Liver (tissue), 9 donors: Measurements from ENCODE around the gene EIF3L. TPM values are rescaled to one million over a fixed set of nuclear protein-coding genes. Genes with fewer than 3 reads are reported as not detected.

Source experiments
- DNase-seq: peaks from one replicate; pipeline ENCODE4 v3.0.0-alpha.2; 2017; ENCODE audit warnings: low spot score
- H3K27ac ChIP-seq, 2 donors: one replicate each; pipeline ENCODE4 v1.7.0; 2013; ENCODE audit warnings: inconsistent platforms in 2 of 2, low read length in 2 of 2, control low read depth in 1 of 2, low read depth in 1 of 2, mild to moderate bottlenecking in 1 of 2
- H3K27me3 ChIP-seq, 4 donors: one replicate each; pipeline versions ENCODE4 v1.6.1 to v1.7.0; 2013; ENCODE audit warnings: low read length in 3 of 4, inconsistent platforms in 1 of 4, mild to moderate bottlenecking in 1 of 4, moderate library complexity in 1 of 4; ENCODE audit not compliant: control insufficient read depth in 4 of 4, insufficient read depth in 4 of 4
- H3K36me3 ChIP-seq, 4 donors: one replicate each; pipeline versions ENCODE4 v1.6.1 to v1.7.0; 2013; ENCODE audit warnings: low read length in 3 of 4, mild to moderate bottlenecking in 3 of 4, low read depth in 1 of 4, moderate library complexity in 1 of 4; ENCODE audit not compliant: control insufficient read depth in 4 of 4, insufficient read depth in 3 of 4
- H3K4me1 ChIP-seq, 4 donors: one replicate each; pipeline versions ENCODE4 v1.6.1 to v1.7.0; 2013; ENCODE audit warnings: low read length in 3 of 4, mild to moderate bottlenecking in 3 of 4, moderate library complexity in 1 of 4; ENCODE audit not compliant: control insufficient read depth in 4 of 4, insufficient read depth in 4 of 4
- H3K4me3 ChIP-seq, 3 donors: one replicate each; pipeline versions ENCODE4 v1.6.1 to v1.7.0; 2013; ENCODE audit warnings: low read length in 3 of 3, control low read depth in 1 of 3, low read depth in 1 of 3, mild to moderate bottlenecking in 1 of 3
- H3K9ac ChIP-seq, 2 donors: one replicate each; pipeline ENCODE4 v1.7.0; 2013; ENCODE audit warnings: low read length in 2 of 2, mild to moderate bottlenecking in 2 of 2, moderate library complexity in 2 of 2, control low read depth in 1 of 2, low read depth in 1 of 2
- H3K9me3 ChIP-seq, 4 donors: one replicate each; pipeline versions ENCODE4 v1.6.1 to v1.7.0; 2013; ENCODE audit warnings: low read length in 3 of 4; ENCODE audit not compliant: control insufficient read depth in 4 of 4
- CTCF ChIP-seq: fragments of 150-350 bp; IDR thresholded peaks from 2 replicates; pipeline ENCODE4 v1.5.1; 2017; ENCODE audit warnings: improper control_type of control experiment, low read depth, low read length; ENCODE audit not compliant: missing input control
- EGR1 ChIP-seq, 2 donors: IDR thresholded peaks; 2 replicates each; pipeline ENCODE4 v1.6.1; 2016 to 2018; ENCODE audit warnings: antibody characterized with exemption in 2 of 2, low read depth in 2 of 2
- FOXA2 ChIP-seq: IDR thresholded peaks from 2 replicates; pipeline ENCODE4 v1.6.1; 2016; ENCODE audit warnings: antibody characterized with exemption
- HNF4A ChIP-seq, 2 donors: conservative IDR thresholded peaks; 2 replicates each; pipeline ENCODE4 v1.6.1; 2016; ENCODE audit warnings: antibody characterized with exemption in 2 of 2, mild to moderate bottlenecking in 2 of 2
- HNF4G ChIP-seq: IDR thresholded peaks from 2 replicates; pipeline ENCODE4 v1.6.1; 2016; ENCODE audit warnings: antibody characterized with exemption
- MAX ChIP-seq: IDR thresholded peaks from 2 replicates; pipeline ENCODE4 v1.6.1; 2016; ENCODE audit warnings: antibody characterized with exemption
- RAD21 ChIP-seq, 2 donors: IDR thresholded peaks; 2 replicates each; pipeline ENCODE4 v1.6.1; 2016; ENCODE audit warnings: antibody characterized with exemption in 2 of 2, mild to moderate bottlenecking in 2 of 2
- REST ChIP-seq: IDR thresholded peaks from 2 replicates; pipeline ENCODE4 v1.6.1; 2016; ENCODE audit warnings: antibody characterized with exemption, mild to moderate bottlenecking
- RXRA ChIP-seq, 2 donors: IDR thresholded peaks; 2 replicates each; pipeline ENCODE4 v1.6.1; 2017 to 2018; ENCODE audit warnings: antibody characterized with exemption in 2 of 2, mild to moderate bottlenecking in 1 of 2
- SP1 ChIP-seq: IDR thresholded peaks from 2 replicates; pipeline ENCODE4 v1.6.1; 2018; ENCODE audit warnings: antibody characterized with exemption, mild to moderate bottlenecking
- TAF1 ChIP-seq: conservative IDR thresholded peaks from 2 replicates; pipeline ENCODE4 v1.6.1; 2016; ENCODE audit warnings: antibody characterized with exemption, mild to moderate bottlenecking
- YY1 ChIP-seq: IDR thresholded peaks from 2 replicates; pipeline ENCODE4 v1.6.1; 2016; ENCODE audit warnings: antibody characterized with exemption, mild to moderate bottlenecking
- ZBTB33 ChIP-seq: IDR thresholded peaks from 2 replicates; pipeline ENCODE4 v1.6.1; 2016; ENCODE audit warnings: antibody characterized with exemption
- WGBS: extraction: QIAGEN DNeasy Blood & Tissue Kit; methylation state at CpG from one replicate; pipeline ENCODE4 v1.1.7; 2013; 5-methylcytosine and 5-hydroxymethylcytosine counted together
- polyA plus RNA-seq, 2 donors: library from polyadenylated mRNA; stranded (reverse) in 1 of 2; unstranded in 1 of 2; fragments of 200-250 nt in 1 of 2; fragments of >200 nt in 1 of 2; fragmentation: Nextera tagmentation in 1 of 2; extraction: Ambion mirVana in 1 of 2; gene quantifications; one replicate each; pipeline versions ENCODE4 v1.2.1 to v1.2.3, GENCODE V29; 2013 to 2015
- total RNA-seq, 2 donors: library from RNA; depleted of rRNA; stranded (reverse); fragments of >200 nt; gene quantifications; one replicate each; pipeline ENCODE4 v1.2.3, GENCODE V29; 2014
- donor health status: healthy.
- donor health status: healthy.
- donor health status: healthy.
- donor health status: healthy.
- donor health status: healthy.

The EIF3L gene
- total and polyA plus RNA-seq, 4 donors = 103 to 217 (median 111) TPM

GRCh38 chr22:37926358-37926757 is 77.1 kb downstream of the EIF3L start:
- Histone ChIP-seq H3K4me1 (peaks cover 0 to 3% (median 0%) of the 10 kb centered on the region in 4 donors), H3K9me3 (no peaks in the 10 kb centered on the region), H3K27me3 (no peaks in the 10 kb centered on the region), H3K36me3 (peaks cover 5 to 32% (median 13%) of the 10 kb centered on the region in 4 donors), H3K27ac (no peak overlapping the region), H3K9ac (no peak overlapping the region), H3K4me3 (no peak overlapping the region)
- WGBS = 95% methylated on average over 7 of the region's 7 CpGs
- DNase-seq = no peak
- TF ChIP-seq SP1 (no peak), ZBTB33 (no peak), MAX (no peak), HNF4G (no peak), YY1 (no peak), FOXA2 (no peak)

- Histone ChIP-seq H3K27ac (no peak overlapping the region), H3K27me3 (no peaks in the 10 kb centered on the region), H3K4me1 (peaks cover 0 to 3% (median 0%) of the 10 kb centered on the region in 4 donors), H3K9ac (no peak overlapping the region), H3K4me3 (no peak overlapping the region), H3K9me3 (no peaks in the 10 kb centered on the region), H3K36me3 (peaks cover 5 to 34% (median 13%) of the 10 kb centered on the region in 4 donors)
- DNase-seq = peak; percentile 39
- WGBS = 96% methylated on average over 32 of the region's 32 CpGs
- TF ChIP-seq FOXA2 (no peak), ZBTB33 (no peak), TAF1 (no peak)
These were observed 77.8 kb downstream of the EIF3L start for GRCh38 chr22:37926771-37927636.

GRCh38 chr22:37927637-37927936 is 78.4 kb downstream of the EIF3L start:
- H3K27ac ChIP-seq = no peak overlapping the region
- 96% methylated on average over 5 of the region's 5 CpGs for WGBS
- peaks cover 5 to 39% (median 13%) of the 10 kb centered on the region in 4 donors for H3K36me3 ChIP-seq
- TF ChIP-seq RXRA (IDR thresholded peaks at IDR 0.05) (no peak), ZBTB33 (no peak), RAD21 (IDR thresholded peaks at IDR 0.05) (no peak), HNF4A (conservative IDR thresholded peaks at IDR 0.05) (no peak), HNF4G (no peak), TAF1 (no peak), EGR1 (IDR thresholded peaks at IDR 0.05; ENCODE audit: low read depth in 2 of 2) (no peak), MAX (no peak), REST (no peak), SP1 (no peak), CTCF (no peak)

More at GRCh38 chr22:37927637-37927936, 78.4 kb downstream of the EIF3L start:
- H3K9me3 ChIP-seq = no peaks in the 10 kb centered on the region
- H3K4me1 ChIP-seq = peaks cover 0 to 3% (median 0%) of the 10 kb centered on the region in 4 donors
- H3K27me3 ChIP-seq = no peaks in the 10 kb centered on the region
- H3K9ac ChIP-seq = no peak overlapping the region
- peak; percentile 29 for DNase-seq
- H3K4me3 ChIP-seq = no peak overlapping the region
